Measurements from ENCODE around the gene KCNQ5. TPM values are rescaled to one million over a fixed set of nuclear protein-coding genes. Genes with fewer than 3 reads are reported as not detected.
"Not testable (repeated sequence)": the region's sequence is repeated elsewhere in the genome, so short reads cannot be mapped to it uniquely, and the experiment has no call there.

The KCNQ5 gene
- total RNA-seq, 1 donor from 2014 or later, result 0.49 TPM

- intact Hi-C loops (cut with DNase I), result no loop called here
Measured at GRCh38 chr6:73227606-73228255, 605.9 kb downstream of the KCNQ5 start.

GRCh38 chr6:73231986-73232391, 610.1 kb downstream of the KCNQ5 start:
- intact Hi-C loops (cut with DNase I), result no loop called here
- no peak for ATAC-seq

More at GRCh38 chr6:73227606-73228255, 605.9 kb downstream of the KCNQ5 start:
- no peak for DNase-seq (ENCODE audit: low spot score)
- no peak for ATAC-seq

GRCh38 chr6:73233048-73233447, 611.2 kb downstream of the KCNQ5 start:
- DNase-seq (ENCODE audit: low spot score) (no peak), ATAC-seq (no peak)
- intact Hi-C loops (cut with DNase I), result no loop called here

More at GRCh38 chr6:73231986-73232391, 610.1 kb downstream of the KCNQ5 start:
- no peak for DNase-seq (ENCODE audit: low spot score)

GRCh38 chr6:73233971-73234370, 612.1 kb downstream of the KCNQ5 start:
- ATAC-seq; intact Hi-C loops (cut with DNase I); DNase-seq (ENCODE audit: low spot score): not testable (repeated sequence)

- intact Hi-C loops (cut with DNase I), result no loop called here
- DNase-seq (ENCODE audit: low spot score), result no peak
- no peak for ATAC-seq
Measured at GRCh38 chr6:73234733-73235132, 612.9 kb downstream of the KCNQ5 start.

- intact Hi-C loops (cut with DNase I), result no loop called here
- ATAC-seq (no peak), DNase-seq (ENCODE audit: low spot score) (no peak)
Measured at GRCh38 chr6:73236144-73236750, 614.4 kb downstream of the KCNQ5 start.

- DNase-seq (ENCODE audit: low spot score) (no peak), ATAC-seq (no peak)
- intact Hi-C loops (cut with DNase I), result no loop called here
Measured at GRCh38 chr6:73240730-73241129, 618.9 kb downstream of the KCNQ5 start.

- intact Hi-C loops (cut with DNase I), result no loop called here
- ATAC-seq, result no peak
- no peak for DNase-seq (ENCODE audit: low spot score)
Measured at GRCh38 chr6:73242001-73242400, 620.1 kb downstream of the KCNQ5 start.

Small RNAs within 50 kb of the gene (microRNA-seq; reads per million reads assigned to microRNA genes)
- not detected for gene MIR4282
